HEK293T (cell line): ENCODE results near the gene ST6GALNAC4.

Experiments
- CTCF ChIA-PET: fragments of 350-600 bp; formaldehyde crosslinking; extraction: SDS; loops from one replicate; lab custom pipeline; 2021; ENCODE audit warnings: antibody characterized with exemption, inconsistent platforms; lab: Yijun Ruan, JAX
- POLR2A ChIA-PET: fragments of 350-600 bp; formaldehyde crosslinking; extraction: SDS; loops from one replicate; lab custom pipeline; 2020; ENCODE audit warnings: antibody characterized with exemption, inconsistent platforms; lab: Yijun Ruan, JAX
- DNase-seq: peaks from one replicate; pipeline ENCODE4 v3.0.0; 2012; ENCODE audit warnings: mixed read lengths; ENCODE audit errors: extremely low spot score
- ARNT ChIP-seq: fragments of 450-650 bp; IDR thresholded peaks from 2 replicates; pipeline ENCODE4 v1.6.1; 2017; ENCODE audit warnings: mild to moderate bottlenecking
- BHLHE40 ChIP-seq: fragments of 450-650 bp; IDR thresholded peaks from 2 replicates; pipeline ENCODE4 v1.6.1; 2016; ENCODE audit warnings: mild to moderate bottlenecking, moderate library complexity, borderline replicate concordance
- CTBP1 ChIP-seq: fragments of 450-650 bp; IDR thresholded peaks from 2 replicates; pipeline ENCODE4 v1.6.1; 2016; ENCODE audit warnings: borderline replicate concordance
- ELF4 ChIP-seq: fragments of 450-650 bp; IDR thresholded peaks from 2 replicates; pipeline ENCODE4 v1.6.1; 2017; ENCODE audit warnings: antibody characterized with exemption
- FOXA1 ChIP-seq: fragments of 450-650 bp; IDR thresholded peaks from 2 replicates; pipeline ENCODE4 v1.6.1; 2016; ENCODE audit warnings: mild to moderate bottlenecking
- FOXK2 ChIP-seq: fragments of 450-650 bp; IDR thresholded peaks from 2 replicates; pipeline ENCODE4 v1.6.1; 2016; ENCODE audit warnings: mild to moderate bottlenecking
- FOXM1 ChIP-seq: fragments of 450-650 bp; IDR thresholded peaks from 2 replicates; pipeline ENCODE4 v1.6.1; 2017; ENCODE audit warnings: mild to moderate bottlenecking, borderline replicate concordance
- HDGF ChIP-seq: fragments of 450-650 bp; IDR thresholded peaks from 2 replicates; pipeline ENCODE4 v1.6.1; 2017; ENCODE audit warnings: antibody characterized with exemption, borderline replicate concordance
- L3MBTL2 ChIP-seq: fragments of 450-650 bp; conservative IDR thresholded peaks from 2 replicates; pipeline ENCODE4 v1.6.1; 2016; ENCODE audit warnings: mild to moderate bottlenecking
- LEF1 ChIP-seq: fragments of 450-650 bp; IDR thresholded peaks from 2 replicates; pipeline ENCODE4 v1.6.1; 2017; ENCODE audit warnings: mild to moderate bottlenecking, borderline replicate concordance
- NFRKB ChIP-seq: fragments of 450-650 bp; IDR thresholded peaks from 2 replicates; pipeline ENCODE4 v1.6.1; 2016; ENCODE audit warnings: mild to moderate bottlenecking, moderate library complexity
- PKNOX1 ChIP-seq: fragments of 450-650 bp; IDR thresholded peaks from 2 replicates; pipeline ENCODE4 v1.6.1; 2016
- SP1 ChIP-seq: fragments of 450-650 bp; IDR thresholded peaks from 2 replicates; pipeline ENCODE4 v1.6.1; 2017
- SUZ12 ChIP-seq: fragments of 450-650 bp; IDR thresholded peaks from 2 replicates; pipeline ENCODE4 v1.6.1; 2016; ENCODE audit warnings: mild to moderate bottlenecking
- TARDBP ChIP-seq: fragments of 450-650 bp; IDR thresholded peaks from 2 replicates; pipeline ENCODE4 v1.6.1; 2016
- ZNF384 ChIP-seq: fragments of 450-650 bp; IDR thresholded peaks from 2 replicates; pipeline ENCODE4 v1.6.1; 2016

Gene ST6GALNAC4

DNA sequence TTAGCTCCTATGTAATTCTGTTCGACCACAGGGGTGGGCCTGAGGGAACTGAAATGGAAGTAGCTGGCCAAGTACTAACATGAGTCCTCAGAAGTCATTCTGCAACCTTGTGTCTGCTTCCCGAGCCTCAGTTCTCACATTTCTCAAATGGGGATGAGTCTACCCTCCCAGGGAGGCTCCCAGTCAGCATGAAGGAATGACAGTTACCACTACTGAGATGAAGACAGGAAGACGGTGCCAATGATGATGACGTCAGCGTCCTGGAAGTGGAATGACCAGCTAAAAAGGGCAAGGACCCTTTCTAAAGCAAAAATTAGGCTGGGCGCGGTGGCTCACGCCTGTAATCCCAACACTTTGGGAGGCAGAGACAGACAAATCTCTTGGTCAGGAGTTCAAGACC, 6.9 kb upstream of the ST6GALNAC4 start:
- TF ChIP-seq SP1, result no peak
- TF ChIP-seq HDGF, result no peak
- no peak for TF ChIP-seq LEF1
- TF ChIP-seq SUZ12, result no peak
- TF ChIP-seq ELF4, result no peak
- no peak for TF ChIP-seq ZNF384
- TF ChIP-seq PKNOX1, result no peak
- no peak for TF ChIP-seq FOXA1
- CTCF ChIA-PET, result no interaction called here
- POLR2A ChIA-PET, result no interaction called here
- DNase-seq, result no peak

DNA sequence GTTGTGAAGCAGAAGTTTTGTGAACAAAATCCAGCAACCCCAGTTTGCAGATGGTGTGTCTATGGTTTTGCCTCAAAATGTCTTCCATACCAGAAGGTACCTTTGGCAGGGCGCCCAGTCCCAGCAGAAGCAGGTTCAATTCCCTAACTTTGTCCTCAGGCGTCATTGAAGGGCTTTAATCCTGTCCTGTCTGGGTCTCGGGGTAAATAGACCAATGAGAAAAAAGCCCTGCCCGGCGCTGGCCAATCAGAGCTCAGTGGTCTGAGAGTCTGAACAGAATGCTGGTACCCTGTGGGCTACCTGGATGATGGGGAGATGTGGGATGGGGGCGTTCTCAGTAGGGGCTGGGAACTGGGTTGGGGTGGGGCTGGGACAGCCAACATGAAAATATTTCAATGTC, 6.2 kb upstream of the ST6GALNAC4 start:
- POLR2A ChIA-PET, result no interaction called here

DNA sequence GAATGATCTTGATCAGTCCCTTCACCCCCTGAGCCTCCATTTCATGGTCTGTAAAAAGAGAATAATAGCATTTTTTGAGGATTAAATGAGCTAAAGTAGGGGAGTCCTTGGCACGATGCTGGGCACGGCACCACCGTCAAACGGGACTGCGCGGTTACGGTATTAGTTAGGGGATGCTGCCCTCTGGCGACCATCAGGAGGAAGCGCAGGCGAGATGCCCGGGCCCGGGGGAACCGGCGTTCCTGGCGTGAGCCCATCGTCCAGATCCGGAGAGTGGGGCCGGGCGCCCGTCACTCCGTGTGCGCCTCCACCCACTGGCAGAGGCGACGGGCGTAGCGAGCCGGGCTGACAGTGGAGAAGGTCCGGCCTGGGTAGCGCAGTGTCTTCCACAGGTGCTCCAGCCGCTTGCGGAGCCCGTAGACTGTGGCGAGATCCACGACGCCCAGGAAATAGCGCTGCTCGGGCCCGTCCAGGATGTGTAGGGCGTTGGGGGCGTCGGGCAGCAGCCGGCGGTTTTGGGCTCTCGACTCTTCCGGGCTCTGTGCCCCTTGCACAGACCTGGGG, 4.8 kb upstream of the ST6GALNAC4 start:
- CTCF ChIA-PET, result interaction anchor here (0.8 to 1.4 kb wide), 8 partner anchors 8 to 184 kb away, joined by 3 to 8 read pairs (median 3); partner anchors contain the start of gene PIP5KL1
- POLR2A ChIA-PET, result interaction anchor here (0.7 to 1.5 kb wide), 5 partner anchors 20 to 187 kb away, joined by 3 to 4 read pairs (median 3); partner anchors contain the start of genes CDK9 and TOR2A
- no peak for TF ChIP-seq SUZ12
- TF ChIP-seq FOXM1, result no peak
- no peak for TF ChIP-seq ZNF384
- TF ChIP-seq BHLHE40, result no peak
- no peak for TF ChIP-seq FOXA1
- TF ChIP-seq TARDBP, result no peak
- no peak for TF ChIP-seq HDGF
- no peak for TF ChIP-seq ARNT
- TF ChIP-seq ELF4, result no peak
- no peak for TF ChIP-seq NFRKB
- no peak for TF ChIP-seq LEF1
- TF ChIP-seq FOXK2, result no peak
- DNase-seq, result peak; percentile 79

More for the DNA sequence above, 6.2 kb upstream of the ST6GALNAC4 start:
- TF ChIP-seq SP1 (no peak), BHLHE40 (no peak), LEF1 (no peak), PKNOX1 (no peak), ARNT (no peak), ELF4 (no peak), FOXA1 (no peak), FOXK2 (no peak), ZNF384 (no peak), L3MBTL2 (no peak), NFRKB (no peak), FOXM1 (no peak), TARDBP (no peak), CTBP1 (no peak)
- CTCF ChIA-PET, result no interaction called here
- no peak for DNase-seq

DNA sequence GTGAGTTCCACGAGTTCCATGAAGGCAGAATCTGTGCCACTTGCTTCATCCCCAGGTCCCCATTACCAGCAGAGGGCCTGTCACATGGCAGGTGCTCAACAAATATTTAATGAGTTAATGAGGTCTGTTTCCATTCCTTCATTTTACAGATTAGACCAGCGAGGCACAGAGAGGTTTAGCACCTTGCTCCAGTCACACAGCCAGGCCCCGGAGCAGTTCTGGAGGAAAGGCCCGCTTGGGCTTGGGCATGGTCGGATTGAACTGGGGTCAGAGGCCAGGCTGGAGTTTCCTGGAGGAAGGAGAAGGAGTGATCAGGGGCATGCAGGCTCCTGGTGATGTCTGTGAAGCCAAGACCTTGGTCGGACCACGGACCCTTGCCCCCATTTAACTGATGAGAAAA, 4.0 kb upstream of the ST6GALNAC4 start:
- CTCF ChIA-PET, result interaction anchor here (0.6 to 1.4 kb wide), 8 partner anchors 9 to 183 kb away, joined by 3 to 8 read pairs (median 4); partner anchors contain the start of gene PIP5KL1

DNA sequence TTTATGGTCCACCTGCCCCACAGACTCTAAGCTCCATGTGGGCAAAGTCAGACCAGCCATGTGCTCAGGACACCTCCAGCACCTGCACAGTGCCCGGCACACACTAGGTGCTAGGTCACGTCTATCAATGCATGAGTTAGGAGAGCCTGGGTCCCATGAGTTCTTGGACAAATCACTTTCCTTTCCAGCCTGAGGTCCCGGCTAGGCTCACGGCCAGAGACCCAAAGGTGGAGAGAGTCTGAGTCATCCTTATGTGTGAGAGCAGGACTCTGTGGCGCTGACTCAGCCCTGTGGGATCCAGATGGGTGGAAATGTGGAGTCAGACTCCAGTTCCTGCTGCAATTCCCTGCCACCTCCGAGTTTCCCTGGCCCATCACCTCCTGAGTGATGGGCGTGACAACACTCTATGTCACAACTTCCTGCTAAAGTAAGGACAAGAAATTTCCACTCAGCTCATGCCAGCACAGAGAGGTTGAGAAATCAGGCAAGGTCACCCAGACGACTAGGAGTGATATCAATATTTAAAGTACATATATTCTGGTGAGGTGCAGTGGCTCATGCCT, 2.5 kb upstream of the ST6GALNAC4 start:
- no peak for TF ChIP-seq SP1
- TF ChIP-seq BHLHE40, result no peak
- DNase-seq, result no peak
- CTCF ChIA-PET, result no interaction called here
- POLR2A ChIA-PET, result interaction anchor here (1.0 kb wide), 1 partner anchor 21 kb away, joined by 3 read pairs; no protein-coding TSS in a partner anchor

More for the DNA sequence above, 4.0 kb upstream of the ST6GALNAC4 start:
- TF ChIP-seq L3MBTL2, result no peak
- DNase-seq, result no peak
- POLR2A ChIA-PET, result interaction anchor here (1.0 to 1.5 kb wide), 3 partner anchors 51 to 186 kb away, joined by 3 to 4 read pairs (median 3); partner anchors contain the start of genes CDK9 and TOR2A

DNA sequence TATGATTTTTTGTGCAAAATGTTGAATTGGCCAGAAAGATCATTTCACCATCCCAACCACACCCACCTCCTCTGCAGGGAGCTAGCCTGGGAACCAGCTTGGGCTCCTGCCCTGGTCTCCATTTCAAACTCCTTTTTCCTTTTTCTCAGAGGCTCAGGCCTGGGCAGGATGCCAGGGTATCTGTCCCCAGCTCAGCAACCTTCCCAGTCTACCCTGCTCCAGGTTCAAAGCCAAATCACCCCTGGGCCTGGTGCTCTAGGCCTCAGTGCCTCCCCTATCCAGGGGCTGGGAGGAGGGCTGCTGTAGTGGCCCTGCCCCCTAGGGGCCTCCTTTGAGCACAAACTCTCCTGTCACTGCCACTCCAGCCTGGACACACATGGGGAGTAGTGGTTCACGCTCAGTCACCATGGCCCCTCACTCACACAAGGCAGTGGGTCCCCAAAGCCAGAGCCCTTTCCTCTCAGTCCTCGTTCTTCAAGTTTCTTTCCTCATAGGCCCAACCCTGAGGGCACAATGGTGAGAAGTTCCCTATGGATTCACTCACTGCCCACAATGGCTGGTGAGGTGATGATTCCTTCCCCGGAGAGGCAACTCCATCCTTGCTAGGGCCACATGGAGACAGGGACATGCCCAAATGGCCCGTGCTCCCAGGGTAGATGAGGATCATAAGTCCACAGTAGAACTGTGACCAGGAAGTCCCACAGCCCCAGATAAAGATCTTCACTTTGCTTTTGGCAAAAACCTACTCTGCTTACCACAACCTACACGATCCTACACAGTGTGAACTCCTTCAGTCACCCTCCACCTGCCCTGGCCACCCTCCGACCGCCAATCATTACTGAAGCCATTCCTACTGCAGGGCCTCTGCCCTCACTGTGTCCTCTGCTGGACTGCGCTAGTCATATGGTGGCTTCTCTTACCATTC, 1.6 kb upstream of the ST6GALNAC4 start:
- DNase-seq, result no peak
- CTCF ChIA-PET, result interaction anchor here (0.7 kb wide), 1 partner anchor 20 kb away, joined by 3 read pairs; no protein-coding TSS in a partner anchor
- TF ChIP-seq FOXM1, result no peak
- TF ChIP-seq FOXA1, result no peak
- TF ChIP-seq L3MBTL2, result no peak
- no peak for TF ChIP-seq BHLHE40
- no peak for TF ChIP-seq ARNT
- no peak for TF ChIP-seq NFRKB
- no peak for TF ChIP-seq ZNF384
- no peak for TF ChIP-seq FOXK2
- no peak for TF ChIP-seq TARDBP
- no peak for TF ChIP-seq HDGF
- no peak for TF ChIP-seq PKNOX1
- POLR2A ChIA-PET, result interaction anchor here (1.0 kb wide), 1 partner anchor 20 kb away, joined by 3 read pairs; no protein-coding TSS in a partner anchor
